ENCODE measurements around the gene CYB5R4. TPM values are rescaled to one million over a fixed set of nuclear protein-coding genes. Genes with fewer than 3 reads are reported as not detected.

Gene CYB5R4
- total RNA-seq, 2 experiments from 2014 or later, result 29.2 to 30.8 TPM

- DNase-seq (no peak), ATAC-seq (no peak)
- Mint-ChIP-seq H3K36me3 (ENCODE audit: low read depth) (no peaks in the 10 kb centered on the region), H3K27me3 (ENCODE audit: low read depth) (no peaks in the 10 kb centered on the region), H3K4me1 (ENCODE audit: low read depth) (no peaks in the 10 kb centered on the region), H3K9me3 (ENCODE audit: insufficient read depth) (peaks cover 14% of the 10 kb centered on the region), H3K27ac (no peak overlapping the region), H3K4me3 (no peak overlapping the region)
- ChIA-PET POLR2A (no interaction called here), CTCF (no interaction called here)
Measured at GRCh38 chr6:83974409-83975050, 115.0 kb downstream of the CYB5R4 start.

GRCh38 chr6:83976037-83976755, 116.7 kb downstream of the CYB5R4 start:
- H3K4me3 Mint-ChIP-seq, result no peak overlapping the region
- no peaks in the 10 kb centered on the region for H3K27me3 Mint-ChIP-seq (ENCODE audit: low read depth)

GRCh38 chr6:83976871-83977270, 117.4 kb downstream of the CYB5R4 start:
- ChIA-PET POLR2A (no interaction called here), CTCF (interaction anchor here (1.0 kb wide), 1 partner anchor 18 kb away, joined by 3 read pairs; no protein-coding TSS in a partner anchor)
- ATAC-seq (no peak), DNase-seq (no peak)
- Mint-ChIP-seq H3K4me1 (ENCODE audit: low read depth) (no peaks in the 10 kb centered on the region), H3K36me3 (ENCODE audit: low read depth) (no peaks in the 10 kb centered on the region), H3K4me3 (no peak overlapping the region), H3K27me3 (ENCODE audit: low read depth) (no peaks in the 10 kb centered on the region), H3K9me3 (ENCODE audit: insufficient read depth) (peaks cover 9% of the 10 kb centered on the region), H3K27ac (no peak overlapping the region)

More at GRCh38 chr6:83976037-83976755, 116.7 kb downstream of the CYB5R4 start:
- ATAC-seq, result no peak
- CTCF ChIA-PET, result interaction anchor here (1.0 kb wide), 1 partner anchor 17 kb away, joined by 3 read pairs; no protein-coding TSS in a partner anchor
- peaks cover 10% of the 10 kb centered on the region for H3K9me3 Mint-ChIP-seq (ENCODE audit: insufficient read depth)
- no peak for DNase-seq
- POLR2A ChIA-PET, result no interaction called here
- no peaks in the 10 kb centered on the region for H3K36me3 Mint-ChIP-seq (ENCODE audit: low read depth)
- no peaks in the 10 kb centered on the region for H3K4me1 Mint-ChIP-seq (ENCODE audit: low read depth)
- H3K27ac Mint-ChIP-seq, result no peak overlapping the region

GRCh38 chr6:83978324-83978734, 118.8 kb downstream of the CYB5R4 start:
- no peaks in the 10 kb centered on the region for H3K9me3 Mint-ChIP-seq (ENCODE audit: insufficient read depth)
- H3K4me1 Mint-ChIP-seq (ENCODE audit: low read depth), result no peaks in the 10 kb centered on the region
- DNase-seq (no peak), ATAC-seq (no peak)
- H3K27ac Mint-ChIP-seq, result no peak overlapping the region
- no peaks in the 10 kb centered on the region for H3K36me3 Mint-ChIP-seq (ENCODE audit: low read depth)
- ChIA-PET POLR2A (no interaction called here), CTCF (no interaction called here)
- no peak overlapping the region for H3K4me3 Mint-ChIP-seq
- H3K27me3 Mint-ChIP-seq (ENCODE audit: low read depth), result no peaks in the 10 kb centered on the region

- H3K36me3 Mint-ChIP-seq (ENCODE audit: low read depth), result no peaks in the 10 kb centered on the region
- no peak overlapping the region for H3K27ac Mint-ChIP-seq
- H3K4me1 Mint-ChIP-seq (ENCODE audit: low read depth), result no peaks in the 10 kb centered on the region
- DNase-seq, result no peak
- no peak overlapping the region for H3K4me3 Mint-ChIP-seq
- H3K27me3 Mint-ChIP-seq (ENCODE audit: low read depth), result no peaks in the 10 kb centered on the region
- POLR2A ChIA-PET, result no interaction called here
- CTCF ChIA-PET, result no interaction called here
- no peaks in the 10 kb centered on the region for H3K9me3 Mint-ChIP-seq (ENCODE audit: insufficient read depth)
- ATAC-seq, result no peak
Measured at GRCh38 chr6:83978997-83979396, 119.5 kb downstream of the CYB5R4 start.

GRCh38 chr6:83984411-83984810, 124.9 kb downstream of the CYB5R4 start:
- no peaks in the 10 kb centered on the region for H3K9me3 Mint-ChIP-seq (ENCODE audit: insufficient read depth)
- DNase-seq (no peak), ATAC-seq (no peak)
- no peaks in the 10 kb centered on the region for H3K4me1 Mint-ChIP-seq (ENCODE audit: low read depth)
- ChIA-PET POLR2A (no interaction called here), CTCF (no interaction called here)
- H3K27ac Mint-ChIP-seq, result no peak overlapping the region
- no peak overlapping the region for H3K4me3 Mint-ChIP-seq
- no peaks in the 10 kb centered on the region for H3K36me3 Mint-ChIP-seq (ENCODE audit: low read depth)
- no peaks in the 10 kb centered on the region for H3K27me3 Mint-ChIP-seq (ENCODE audit: low read depth)

- DNase-seq (no peak), ATAC-seq (no peak)
- Mint-ChIP-seq H3K27ac (no peak overlapping the region), H3K4me1 (ENCODE audit: low read depth) (no peaks in the 10 kb centered on the region), H3K36me3 (ENCODE audit: low read depth) (no peaks in the 10 kb centered on the region), H3K9me3 (ENCODE audit: insufficient read depth) (no peaks in the 10 kb centered on the region), H3K4me3 (no peak overlapping the region), H3K27me3 (ENCODE audit: low read depth) (no peaks in the 10 kb centered on the region)
- ChIA-PET POLR2A (no interaction called here), CTCF (no interaction called here)
Measured at GRCh38 chr6:83985308-83985713, 125.8 kb downstream of the CYB5R4 start.

GRCh38 chr6:83985715-83986114, 126.2 kb downstream of the CYB5R4 start:
- Mint-ChIP-seq H3K4me3 (no peak overlapping the region), H3K27me3 (ENCODE audit: low read depth) (no peaks in the 10 kb centered on the region), H3K9me3 (ENCODE audit: insufficient read depth) (no peaks in the 10 kb centered on the region), H3K27ac (no peak overlapping the region), H3K36me3 (ENCODE audit: low read depth) (no peaks in the 10 kb centered on the region), H3K4me1 (ENCODE audit: low read depth) (no peaks in the 10 kb centered on the region)
- ChIA-PET CTCF (no interaction called here), POLR2A (no interaction called here)
- ATAC-seq (no peak), DNase-seq (no peak)

GRCh38 chr6:83998021-83998584, 138.6 kb downstream of the CYB5R4 start:
- ATAC-seq (no peak), DNase-seq (no peak)
- no peaks in the 10 kb centered on the region for H3K4me1 Mint-ChIP-seq (ENCODE audit: low read depth)
- ChIA-PET POLR2A (no interaction called here), CTCF (no interaction called here)
- peaks cover 10% of the 10 kb centered on the region for H3K27me3 Mint-ChIP-seq (ENCODE audit: low read depth)
- H3K27ac Mint-ChIP-seq, result no peak overlapping the region
- H3K4me3 Mint-ChIP-seq, result no peak overlapping the region
- H3K9me3 Mint-ChIP-seq (ENCODE audit: insufficient read depth), result peaks cover 4% of the 10 kb centered on the region
- H3K36me3 Mint-ChIP-seq (ENCODE audit: low read depth), result no peaks in the 10 kb centered on the region

- DNase-seq, result no peak
- POLR2A ChIA-PET, result no interaction called here
- CTCF ChIA-PET, result no interaction called here
Measured at GRCh38 chr6:84001119-84001518, 141.6 kb downstream of the CYB5R4 start.

GRCh38 chr6:84002226-84002625, 142.7 kb downstream of the CYB5R4 start:
- ChIA-PET POLR2A (no interaction called here), CTCF (no interaction called here)
- Mint-ChIP-seq H3K9me3 (ENCODE audit: insufficient read depth) (no peaks in the 10 kb centered on the region), H3K36me3 (ENCODE audit: low read depth) (no peaks in the 10 kb centered on the region), H3K27ac (no peak overlapping the region), H3K27me3 (ENCODE audit: low read depth) (peaks cover 13% of the 10 kb centered on the region), H3K4me1 (ENCODE audit: low read depth) (no peaks in the 10 kb centered on the region), H3K4me3 (no peak overlapping the region)
- DNase-seq, result no peak
- no peak for ATAC-seq

More at GRCh38 chr6:84001119-84001518, 141.6 kb downstream of the CYB5R4 start:
- ATAC-seq, result no peak
- Mint-ChIP-seq H3K4me1 (ENCODE audit: low read depth) (no peaks in the 10 kb centered on the region), H3K36me3 (ENCODE audit: low read depth) (no peaks in the 10 kb centered on the region), H3K9me3 (ENCODE audit: insufficient read depth) (peaks cover under 1% of the 10 kb centered on the region), H3K27ac (no peak overlapping the region), H3K4me3 (no peak overlapping the region), H3K27me3 (ENCODE audit: low read depth) (peaks cover 10% of the 10 kb centered on the region)

GRCh38 chr6:84003131-84003530, 143.6 kb downstream of the CYB5R4 start:
- DNase-seq (no peak), ATAC-seq (no peak)
- no peaks in the 10 kb centered on the region for H3K4me1 Mint-ChIP-seq (ENCODE audit: low read depth)
- H3K9me3 Mint-ChIP-seq (ENCODE audit: insufficient read depth), result no peaks in the 10 kb centered on the region
- CTCF ChIA-PET, result no interaction called here
- H3K27ac Mint-ChIP-seq, result no peak overlapping the region
- H3K36me3 Mint-ChIP-seq (ENCODE audit: low read depth), result no peaks in the 10 kb centered on the region
- no peak overlapping the region for H3K4me3 Mint-ChIP-seq
- POLR2A ChIA-PET, result no interaction called here
- peaks cover 13% of the 10 kb centered on the region for H3K27me3 Mint-ChIP-seq (ENCODE audit: low read depth)

Data from activated CD8-positive, alpha-beta T cell treated with anti-CD3 and anti-CD28 coated beads, Interleukin-2, amount 10 ng/mL, durations not matched to agents 7 days and 5 days (primary cell).